Thyroid gland (tissue), 4 donors: ENCODE data around the gene HEATR3. TPM values are rescaled to one million over a fixed set of nuclear protein-coding genes. Genes with fewer than 3 reads are reported as not detected.

Experiments used
- DNase-seq, 2 donors: peaks; one replicate each; pipeline ENCODE4 v3.0.0-alpha.2; 2019
- H3K27ac ChIP-seq, 3 donors: fragments of 200-600 bp; sonication (generic); 1 replicate in 2 of 3; 2 replicates in 1 of 3; pipeline ENCODE4 v1.5.1; 2016 to 2019; ENCODE audit warnings: mild to moderate bottlenecking in 1 of 3, moderate library complexity in 1 of 3
- H3K27me3 ChIP-seq: fragments of 200-600 bp; sonication (generic); one replicate; pipeline ENCODE4 v1.5.1; 2019
- H3K36me3 ChIP-seq, 2 donors: fragments of 200-600 bp; sonication (generic); one replicate each; pipeline ENCODE4 v1.5.1; 2016 to 2019
- H3K4me1 ChIP-seq, 2 donors: fragments of 200-600 bp; sonication (generic); one replicate each; pipeline ENCODE4 v1.5.1; 2017 to 2019
- H3K4me3 ChIP-seq, 3 donors: fragments of 200-600 bp; sonication (generic); replicated peaks in 1 of 3; 1 replicate in 2 of 3; 2 replicates in 1 of 3; pipeline ENCODE4 v1.5.1; 2016; ENCODE audit warnings: mild to moderate bottlenecking in 1 of 3
- H3K9me3 ChIP-seq: fragments of 200-600 bp; sonication (generic); one replicate; pipeline ENCODE4 v1.5.1; 2017
- POLR2A ChIP-seq, 2 donors: fragments of 450-650 bp; IDR thresholded peaks; one replicate each; pipeline ENCODE4 v1.6.1; 2017; ENCODE audit warnings: antibody characterized with exemption in 2 of 2, mild to moderate bottlenecking in 2 of 2, moderate library complexity in 1 of 2
- whole genome bisulfite sequencing, 2 donors: methylation state at CpG; one replicate each; pipeline ENCODE4 v1.1.5; 2017; 5-methylcytosine and 5-hydroxymethylcytosine counted together
- intact Hi-C: fragments of 100-400 bp; cut with DNase I; formaldehyde crosslinking; loops from one replicate; pipeline ENCODE4 v1.15.1; 2023
- total RNA-seq, 4 donors: library from RNA; depleted of rRNA; stranded (reverse); fragments of >200 nt; gene quantifications; one replicate each; pipeline ENCODE4 v1.2.3, GENCODE V29; 2016
- TF ChIP-seq, protein P1 (sequence below), 6 experiments: fragments of 200-600 bp in 3 of 6; fragments of 450-650 bp in 3 of 6; sonication (generic) in 3 of 6; IDR thresholded peaks; one replicate each; pipeline ENCODE4 v1.5.1; 2016 to 2019; ENCODE audit warnings: antibody characterized with exemption in 6 of 6, mild to moderate bottlenecking in 2 of 6, inconsistent platforms in 1 of 6, moderate library complexity in 1 of 6

The HEATR3 gene
- total RNA-seq, 4 donors from 2014 or later: 12.6 to 24.1 (median 17.9) TPM

DNA sequence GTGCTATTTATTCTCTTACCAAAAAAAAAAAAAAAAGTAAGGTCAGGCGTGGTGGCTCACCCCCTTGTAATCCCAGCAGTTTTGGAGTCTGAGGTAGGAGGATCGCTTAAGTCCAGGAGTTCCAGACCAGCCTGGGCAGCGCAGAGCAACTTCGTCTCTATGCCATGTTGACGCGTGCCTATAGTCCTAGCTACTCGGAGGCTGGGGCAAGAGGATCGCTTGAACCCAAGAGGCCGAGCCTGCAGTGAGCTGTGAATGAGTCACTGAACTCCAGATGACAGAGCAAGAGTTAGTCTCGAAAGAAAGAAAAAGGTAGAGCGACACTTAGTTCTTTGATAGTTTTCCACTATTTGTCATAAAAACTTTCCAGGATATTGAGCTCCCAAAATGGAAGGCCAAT lies 86.0 kb downstream of the HEATR3 start:
- no peak for DNase-seq
- Histone ChIP-seq H3K27ac (no peak overlapping the region), H3K27me3 (no peaks in the 10 kb centered on the region), H3K4me1 (peaks cover 17 to 21% of the 10 kb centered on the region in 2 donors), H3K4me3 (no peak overlapping the region), H3K9me3 (no peaks in the 10 kb centered on the region), H3K36me3 (no peaks in the 10 kb centered on the region)
- intact Hi-C loops: loop anchor here (10.0 kb wide), 3 partner anchors 63 to 127 kb away; partner anchors contain the start of genes CNEP1R1 and HEATR3
- WGBS, 2 donors: 94 to 97% methylated on average over 11 of the region's 11 CpGs
- TF ChIP-seq POLR2A (IDR thresholded peaks at IDR 0.05): no peak
- TF ChIP-seq, protein P1, sequence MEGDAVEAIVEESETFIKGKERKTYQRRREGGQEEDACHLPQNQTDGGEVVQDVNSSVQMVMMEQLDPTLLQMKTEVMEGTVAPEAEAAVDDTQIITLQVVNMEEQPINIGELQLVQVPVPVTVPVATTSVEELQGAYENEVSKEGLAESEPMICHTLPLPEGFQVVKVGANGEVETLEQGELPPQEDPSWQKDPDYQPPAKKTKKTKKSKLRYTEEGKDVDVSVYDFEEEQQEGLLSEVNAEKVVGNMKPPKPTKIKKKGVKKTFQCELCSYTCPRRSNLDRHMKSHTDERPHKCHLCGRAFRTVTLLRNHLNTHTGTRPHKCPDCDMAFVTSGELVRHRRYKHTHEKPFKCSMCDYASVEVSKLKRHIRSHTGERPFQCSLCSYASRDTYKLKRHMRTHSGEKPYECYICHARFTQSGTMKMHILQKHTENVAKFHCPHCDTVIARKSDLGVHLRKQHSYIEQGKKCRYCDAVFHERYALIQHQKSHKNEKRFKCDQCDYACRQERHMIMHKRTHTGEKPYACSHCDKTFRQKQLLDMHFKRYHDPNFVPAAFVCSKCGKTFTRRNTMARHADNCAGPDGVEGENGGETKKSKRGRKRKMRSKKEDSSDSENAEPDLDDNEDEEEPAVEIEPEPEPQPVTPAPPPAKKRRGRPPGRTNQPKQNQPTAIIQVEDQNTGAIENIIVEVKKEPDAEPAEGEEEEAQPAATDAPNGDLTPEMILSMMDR (IDR thresholded peaks at IDR 0.05): no peak

DNA sequence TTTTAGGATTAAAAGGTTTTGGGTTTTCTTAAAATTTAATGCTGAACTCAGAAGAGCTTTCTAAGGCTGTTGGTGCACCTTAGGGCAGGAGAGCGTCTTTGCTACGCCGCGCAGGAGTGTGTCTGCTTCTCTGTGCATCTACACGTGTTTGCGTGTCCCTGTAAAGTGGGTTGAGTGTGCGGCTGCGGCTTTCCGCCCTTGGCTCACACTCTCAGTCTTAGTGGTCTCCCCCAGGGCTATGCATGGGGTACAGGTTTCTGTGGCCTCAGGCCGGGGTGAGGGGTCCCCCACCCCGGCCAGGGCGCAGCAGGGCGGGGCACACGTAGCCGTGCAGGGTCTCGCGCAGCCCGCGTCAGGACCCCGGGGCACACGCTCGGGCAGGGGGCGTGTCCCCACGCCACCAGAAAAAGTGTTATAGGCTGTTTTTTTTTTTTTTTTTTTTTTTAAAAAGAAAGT lies 86.6 kb downstream of the HEATR3 start:
- Histone ChIP-seq H3K36me3 (no peaks in the 10 kb centered on the region), H3K27ac (peak overlapping the region; percentile 85 to 97 (median 90)), H3K9me3 (no peaks in the 10 kb centered on the region), H3K4me3 (peak overlapping the region; percentile 33 to 90 (median 77)), H3K27me3 (no peaks in the 10 kb centered on the region), H3K4me1 (peaks cover 17 to 19% of the 10 kb centered on the region in 2 donors)
- intact Hi-C loops: loop anchor here (10.0 kb wide), 3 partner anchors 62 to 128 kb away; partner anchors contain the start of genes CNEP1R1 and HEATR3
- DNase-seq: peak; percentile 45 to 47
- WGBS, 2 donors: 0% methylated on average over 24 of the region's 24 CpGs
- no peak for TF ChIP-seq POLR2A (IDR thresholded peaks at IDR 0.05)
- TF ChIP-seq, protein P1 (IDR thresholded peaks at IDR 0.05): no peak

DNA sequence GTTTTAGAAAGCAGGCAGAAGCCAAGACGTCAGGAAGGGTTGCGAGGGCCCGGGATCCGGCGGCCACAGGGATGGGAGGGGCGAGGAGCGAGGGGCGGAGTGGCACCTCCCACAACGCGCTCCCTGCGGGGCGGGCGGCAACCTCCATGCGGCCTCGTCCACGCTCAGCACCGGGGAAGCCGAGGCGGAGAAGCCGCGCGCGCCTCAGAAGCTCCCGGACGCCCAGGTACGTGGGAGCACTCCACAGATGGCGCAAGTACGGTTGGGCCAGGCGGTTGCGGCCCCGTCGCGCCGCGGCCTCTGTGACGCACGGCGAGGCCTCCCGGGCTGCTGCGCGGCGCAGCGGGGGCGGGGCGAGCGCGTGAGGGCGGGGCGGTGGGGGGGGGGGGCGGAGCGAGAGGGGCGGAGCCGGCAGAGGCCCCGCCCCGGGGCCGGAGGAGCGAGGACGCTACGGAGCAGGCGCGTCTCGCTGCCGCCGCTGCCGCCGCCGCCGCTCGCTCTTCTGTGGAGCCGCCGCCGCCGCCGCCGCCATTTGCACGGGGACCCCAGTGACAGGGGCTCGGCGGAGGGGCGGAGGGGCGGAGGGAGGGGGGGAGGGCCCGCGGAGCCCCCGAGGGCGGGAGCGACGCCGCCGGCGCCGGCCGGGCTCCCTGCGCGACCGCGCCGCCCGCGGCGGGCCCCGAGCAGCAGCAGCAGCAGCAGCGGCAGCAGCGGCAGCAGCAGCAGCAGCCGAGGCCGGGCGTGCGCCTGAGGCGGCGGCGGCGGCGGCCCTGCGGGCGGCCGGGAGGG lies 87.2 kb downstream of the HEATR3 start, which contains the start of gene TENT4B:
Gene TENT4B (plus strand): TSS at position 500 of the 789 bp plus-strand sequence. CDS start 316 bp downstream, outside the sequence.
- intact Hi-C loops: loop anchor here (10.0 kb wide), 3 partner anchors 62 to 128 kb away; partner anchors contain the start of genes CNEP1R1 and HEATR3
- Histone ChIP-seq H3K4me1 (peaks cover 17 to 21% of the 10 kb centered on the region in 2 donors), H3K27me3 (no peaks in the 10 kb centered on the region), H3K27ac (peak within 1 kb of the TSS; percentile 85 to 97 (median 90)), H3K4me3 (peak within 1 kb of the TSS; percentile 80 to 90 (median 87)), H3K9me3 (no peaks in the 10 kb centered on the region), H3K36me3 (no peaks in the 10 kb centered on the region)
- 0% methylated on average over 18 to 29 of the region's 114 CpGs for WGBS, 2 donors
- TF ChIP-seq, protein P1 (IDR thresholded peaks at IDR 0.05): no peak
- peak; percentile 43 to 78 for TF ChIP-seq POLR2A (IDR thresholded peaks at IDR 0.05)
- DNase-seq: peak; percentile 83 to 85

DNA sequence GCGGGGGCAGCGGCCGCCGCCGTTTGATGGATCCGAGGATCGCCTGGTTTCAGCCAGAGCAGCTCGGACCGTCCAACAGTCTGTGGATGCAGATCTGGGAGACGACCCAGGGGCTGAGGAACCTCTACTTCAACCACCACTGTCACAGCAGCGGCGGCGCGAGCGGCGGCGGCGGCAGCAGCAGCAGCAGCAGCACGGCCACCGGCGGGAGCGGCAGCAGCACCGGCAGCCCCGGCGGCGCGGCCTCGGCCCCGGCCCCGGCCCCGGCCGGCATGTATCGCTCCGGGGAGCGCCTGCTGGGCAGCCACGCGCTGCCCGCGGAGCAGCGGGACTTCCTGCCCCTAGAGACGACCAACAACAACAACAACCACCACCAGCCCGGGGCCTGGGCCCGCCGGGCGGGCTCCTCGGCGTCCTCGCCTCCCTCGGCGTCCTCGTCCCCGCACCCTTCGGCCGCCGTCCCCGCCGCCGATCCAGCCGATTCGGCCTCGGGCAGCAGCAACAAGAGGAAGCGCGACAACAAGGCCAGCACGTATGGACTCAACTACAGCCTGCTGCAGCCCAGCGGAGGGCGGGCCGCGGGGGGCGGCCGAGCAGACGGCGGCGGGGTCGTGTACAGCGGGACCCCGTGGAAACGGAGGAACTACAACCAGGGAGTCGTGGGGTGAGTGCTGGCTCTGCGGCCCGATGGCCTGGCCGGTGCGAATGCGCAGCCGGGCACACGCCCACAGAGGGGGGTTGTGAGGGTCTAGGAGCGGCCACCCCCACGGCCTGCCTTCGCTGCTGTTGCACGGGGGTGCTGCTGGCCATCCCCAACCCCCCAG lies 88.0 kb downstream of the HEATR3 start:
- Histone ChIP-seq H3K36me3 (no peaks in the 10 kb centered on the region), H3K27me3 (no peaks in the 10 kb centered on the region), H3K9me3 (no peaks in the 10 kb centered on the region), H3K4me1 (peaks cover 17 to 29% of the 10 kb centered on the region in 2 donors), H3K27ac (peak overlapping the region; percentile 29 to 73 (median 37)), H3K4me3 (peak overlapping the region; percentile 80 to 90 (median 87))
- intact Hi-C loops: loop anchor here (10.0 kb wide), 3 partner anchors 61 to 129 kb away; partner anchors contain the start of genes CNEP1R1 and HEATR3
- TF ChIP-seq, protein P1 (IDR thresholded peaks at IDR 0.05): no peak
- TF ChIP-seq POLR2A (IDR thresholded peaks at IDR 0.05): no peak
- 1 to 5% methylated on average over 4 to 12 of the region's 89 CpGs for WGBS, 2 donors
- DNase-seq: peak; percentile 16 to 32
